GM18505 (cell line): ENCODE results near the gene RPL18.
"Not testable (repeated sequence)": the region's sequence is repeated elsewhere in the genome, so short reads cannot be mapped to it uniquely, and the experiment has no call there.

Experiments
- ATAC-seq: cut with Tn5 transposase; IDR thresholded peaks from one replicate; pipeline ENCODE4 v1.9.1; 2021; ENCODE audit not compliant: unreplicated experiment
- POLR2A ChIP-seq: IDR thresholded peaks from 4 replicates; pipeline ENCODE4 v1.6.1; 2011; ENCODE audit warnings: borderline replicate concordance; ENCODE audit not compliant: insufficient read depth, insufficient read length; ENCODE audit errors: extremely low read depth

RPL18 gene

GRCh38 chr19:48637449-48637947 lies 18.5 kb upstream of the RPL18 start:
- TF ChIP-seq POLR2A, result no peak
- peak; percentile 60 for ATAC-seq

GRCh38 chr19:48636859-48637448 lies 18.0 kb upstream of the RPL18 start, which contains the start of gene DBP:
Gene DBP, minus strand, starts transcription at chr19:48637379. Its CDS starts 385 bp downstream, at chr19:48636994.
- TF ChIP-seq POLR2A, result peak; percentile 44
- peak; percentile 0 for ATAC-seq

- ATAC-seq, result no peak
- no peak for TF ChIP-seq POLR2A
Observed at GRCh38 chr19:48635966-48636858, 17.2 kb upstream of the RPL18 start.

- no peak for TF ChIP-seq POLR2A
- ATAC-seq, result no peak
Observed at GRCh38 chr19:48635263-48635965, 16.4 kb upstream of the RPL18 start.

GRCh38 chr19:48634424-48635262 lies 15.7 kb upstream of the RPL18 start:
- peak; percentile 70 for TF ChIP-seq POLR2A
- ATAC-seq, result peak; percentile 18

- TF ChIP-seq POLR2A, result no peak
Observed at GRCh38 chr19:48634036-48634342, 15.0 kb upstream of the RPL18 start.

GRCh38 chr19:48633148-48634035 lies 14.4 kb upstream of the RPL18 start:
- TF ChIP-seq POLR2A, result no peak
- no peak for ATAC-seq

More at GRCh38 chr19:48634036-48634342, 15.0 kb upstream of the RPL18 start:
- ATAC-seq, result no peak

- no peak for TF ChIP-seq POLR2A
- ATAC-seq, result no peak
Observed at GRCh38 chr19:48632692-48633147, 13.7 kb upstream of the RPL18 start.

- ATAC-seq, result not testable (repeated sequence)
Observed at GRCh38 chr19:48632286-48632685, 13.3 kb upstream of the RPL18 start.

GRCh38 chr19:48631225-48631624 lies 12.2 kb upstream of the RPL18 start:
- TF ChIP-seq POLR2A, result no peak
- no peak for ATAC-seq

GRCh38 chr19:48630296-48631063 lies 11.5 kb upstream of the RPL18 start:
- no peak for ATAC-seq
- TF ChIP-seq POLR2A, result no peak
